ENCODE measurements around the gene SHLD1.

SHLD1 gene

DNA sequence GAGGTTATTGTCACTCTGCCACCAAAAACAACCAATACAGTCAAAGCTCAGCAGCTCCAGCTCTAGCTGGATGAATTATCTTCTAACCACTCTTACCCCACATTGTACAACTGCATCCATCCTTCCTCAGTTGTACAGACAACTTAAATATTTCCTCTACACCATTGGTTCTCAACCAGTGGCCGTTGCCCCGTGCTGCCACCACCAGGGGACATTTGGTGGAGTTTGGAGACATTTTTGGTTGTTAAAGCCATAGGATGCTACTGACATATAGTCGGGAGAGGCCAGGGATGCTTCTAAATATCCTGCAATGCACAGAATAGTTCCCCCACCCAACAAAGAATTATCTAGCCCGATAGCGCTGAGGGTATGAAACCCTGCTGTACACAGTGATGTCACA is 59.3 kb downstream of the SHLD1 start:
- TF ChIP-seq, protein P1, sequence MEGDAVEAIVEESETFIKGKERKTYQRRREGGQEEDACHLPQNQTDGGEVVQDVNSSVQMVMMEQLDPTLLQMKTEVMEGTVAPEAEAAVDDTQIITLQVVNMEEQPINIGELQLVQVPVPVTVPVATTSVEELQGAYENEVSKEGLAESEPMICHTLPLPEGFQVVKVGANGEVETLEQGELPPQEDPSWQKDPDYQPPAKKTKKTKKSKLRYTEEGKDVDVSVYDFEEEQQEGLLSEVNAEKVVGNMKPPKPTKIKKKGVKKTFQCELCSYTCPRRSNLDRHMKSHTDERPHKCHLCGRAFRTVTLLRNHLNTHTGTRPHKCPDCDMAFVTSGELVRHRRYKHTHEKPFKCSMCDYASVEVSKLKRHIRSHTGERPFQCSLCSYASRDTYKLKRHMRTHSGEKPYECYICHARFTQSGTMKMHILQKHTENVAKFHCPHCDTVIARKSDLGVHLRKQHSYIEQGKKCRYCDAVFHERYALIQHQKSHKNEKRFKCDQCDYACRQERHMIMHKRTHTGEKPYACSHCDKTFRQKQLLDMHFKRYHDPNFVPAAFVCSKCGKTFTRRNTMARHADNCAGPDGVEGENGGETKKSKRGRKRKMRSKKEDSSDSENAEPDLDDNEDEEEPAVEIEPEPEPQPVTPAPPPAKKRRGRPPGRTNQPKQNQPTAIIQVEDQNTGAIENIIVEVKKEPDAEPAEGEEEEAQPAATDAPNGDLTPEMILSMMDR (IDR thresholded peaks at IDR 0.05; ENCODE audit: extremely low read depth, missing control alignments): no peak
- no peak for DNase-seq (ENCODE audit: low spot score)

DNA sequence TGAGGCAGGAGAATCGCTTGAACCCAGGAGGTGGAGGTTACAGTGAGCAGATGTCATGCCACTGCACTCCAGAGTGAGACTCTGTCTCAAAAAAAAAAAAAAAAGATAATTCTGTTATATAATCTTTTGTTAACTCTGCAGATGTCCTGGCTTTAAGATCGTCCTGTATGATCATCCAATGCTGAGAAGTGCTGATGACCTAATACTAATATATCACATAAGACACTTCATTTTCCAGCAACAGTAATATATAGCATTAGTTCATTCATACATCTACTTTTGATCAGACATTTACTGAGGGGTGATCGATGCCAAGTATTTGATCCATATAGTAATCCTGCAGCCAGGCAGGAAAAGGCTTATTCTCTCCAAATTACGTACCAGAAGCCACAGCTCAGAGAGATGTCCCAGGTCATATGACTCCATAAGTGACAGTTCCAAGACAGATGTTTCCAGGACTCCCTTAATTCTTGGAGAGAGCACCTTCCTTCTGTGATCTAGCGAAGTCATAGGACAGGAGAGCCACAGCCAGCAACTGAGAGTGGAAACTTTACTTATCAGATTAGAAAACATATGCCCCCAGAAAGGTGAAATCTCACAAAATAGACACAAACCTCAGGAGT is 60.7 kb downstream of the SHLD1 start:
- TF ChIP-seq, protein P1 (IDR thresholded peaks at IDR 0.05; ENCODE audit: extremely low read depth, missing control alignments): no peak
- DNase-seq (ENCODE audit: low spot score): no peak

- no peak for DNase-seq (ENCODE audit: low spot score)
- TF ChIP-seq, protein P1 (IDR thresholded peaks at IDR 0.05; ENCODE audit: extremely low read depth, missing control alignments): no peak
Observed at GRCh38 chr20:5811746-5812145, 61.5 kb downstream of the SHLD1 start.

DNA sequence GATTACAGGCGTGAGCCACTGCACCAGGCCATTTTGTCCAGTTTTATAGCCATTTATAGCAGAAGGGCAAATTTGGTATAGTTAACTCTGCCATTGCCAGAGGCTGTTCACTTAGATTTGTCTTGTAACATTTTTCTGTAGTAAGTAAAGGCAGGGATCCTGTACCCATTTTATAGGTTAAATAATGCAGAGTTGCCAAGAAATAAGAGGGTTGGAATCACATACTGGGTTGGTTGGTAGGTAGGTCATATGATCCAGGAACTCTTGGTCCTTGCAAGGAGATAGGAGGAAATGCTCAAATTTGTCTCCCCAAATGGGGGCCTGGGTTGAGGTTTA is 68.1 kb downstream of the SHLD1 start:
- TF ChIP-seq, protein P1 (IDR thresholded peaks at IDR 0.05; ENCODE audit: extremely low read depth, missing control alignments): no peak

GRCh38 chr20:5820738-5821137 is 70.5 kb downstream of the SHLD1 start:
- DNase-seq (ENCODE audit: low spot score): no peak
- TF ChIP-seq, protein P1 (IDR thresholded peaks at IDR 0.05; ENCODE audit: extremely low read depth, missing control alignments): no peak

More for the DNA sequence above, 68.1 kb downstream of the SHLD1 start:
- no peak for DNase-seq (ENCODE audit: low spot score)

DNA sequence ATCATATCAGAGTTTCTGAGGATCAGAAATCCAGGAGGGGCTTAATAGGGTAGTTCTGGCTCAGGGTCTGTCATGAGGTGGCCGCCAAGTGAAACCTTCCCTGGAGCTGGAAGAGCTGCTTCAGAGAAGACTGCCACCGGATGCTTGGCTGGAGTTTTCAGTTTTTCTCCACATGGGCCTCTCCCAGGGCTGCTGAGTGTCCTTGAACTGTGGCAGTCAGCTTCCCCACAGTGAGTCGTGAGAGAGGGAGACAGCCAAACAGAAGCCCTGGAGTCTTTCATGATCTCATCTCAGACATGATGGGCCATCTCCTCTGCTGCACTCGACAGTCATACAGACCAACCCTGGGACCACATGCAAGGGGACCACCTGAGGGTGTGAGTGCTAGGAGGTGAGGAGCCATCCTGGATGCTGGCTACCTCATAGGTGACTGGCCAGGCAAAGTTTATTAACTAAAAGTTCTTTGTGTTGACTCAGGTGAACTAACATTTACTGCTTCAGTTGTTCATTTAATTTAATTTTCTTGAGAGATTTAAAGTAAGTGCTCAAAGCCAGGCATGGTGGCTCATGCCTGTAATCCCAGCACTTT is 71.5 kb downstream of the SHLD1 start:
- TF ChIP-seq, protein P1 (IDR thresholded peaks at IDR 0.05; ENCODE audit: extremely low read depth, missing control alignments): no peak
- no peak for DNase-seq (ENCODE audit: low spot score)

GRCh38 chr20:5822569-5822968 is 72.4 kb downstream of the SHLD1 start:
- peak; percentile 19 for DNase-seq (ENCODE audit: low spot score)
- TF ChIP-seq, protein P1 (IDR thresholded peaks at IDR 0.05; ENCODE audit: extremely low read depth, missing control alignments): no peak

Measured in GM20000 (cell line).